ENCODE measurements around the gene FRMD4A.

GRCh38 chr10:13794992-13795612 lies 535.6 kb downstream of the FRMD4A start:
- TF ChIP-seq CTCF (IDR thresholded peaks at IDR 0.05; ENCODE audit: insufficient read depth, low read length) (no peak), SPI1 (IDR thresholded peaks at IDR 0.05; ENCODE audit: borderline replicate concordance, low read depth) (no peak), POLR2AphosphoS5 (IDR thresholded peaks at IDR 0.05; ENCODE audit: low read depth) (no peak), REST (IDR thresholded peaks at IDR 0.05; ENCODE audit: insufficient replicate concordance, low read depth) (no peak)

All from HL-60 (cell line).